HG02943 (cell line): ENCODE results near the gene YRDC.

ENCODE experiments used
- ATAC-seq: cut with Tn5 transposase; IDR thresholded peaks from one replicate; pipeline ENCODE4 v1.9.1; 2021; ENCODE audit warnings: mild to moderate bottlenecking, low read depth, moderate library complexity; ENCODE audit not compliant: unreplicated experiment

The YRDC gene, protein sequence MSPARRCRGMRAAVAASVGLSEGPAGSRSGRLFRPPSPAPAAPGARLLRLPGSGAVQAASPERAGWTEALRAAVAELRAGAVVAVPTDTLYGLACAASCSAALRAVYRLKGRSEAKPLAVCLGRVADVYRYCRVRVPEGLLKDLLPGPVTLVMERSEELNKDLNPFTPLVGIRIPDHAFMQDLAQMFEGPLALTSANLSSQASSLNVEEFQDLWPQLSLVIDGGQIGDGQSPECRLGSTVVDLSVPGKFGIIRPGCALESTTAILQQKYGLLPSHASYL

DNA sequence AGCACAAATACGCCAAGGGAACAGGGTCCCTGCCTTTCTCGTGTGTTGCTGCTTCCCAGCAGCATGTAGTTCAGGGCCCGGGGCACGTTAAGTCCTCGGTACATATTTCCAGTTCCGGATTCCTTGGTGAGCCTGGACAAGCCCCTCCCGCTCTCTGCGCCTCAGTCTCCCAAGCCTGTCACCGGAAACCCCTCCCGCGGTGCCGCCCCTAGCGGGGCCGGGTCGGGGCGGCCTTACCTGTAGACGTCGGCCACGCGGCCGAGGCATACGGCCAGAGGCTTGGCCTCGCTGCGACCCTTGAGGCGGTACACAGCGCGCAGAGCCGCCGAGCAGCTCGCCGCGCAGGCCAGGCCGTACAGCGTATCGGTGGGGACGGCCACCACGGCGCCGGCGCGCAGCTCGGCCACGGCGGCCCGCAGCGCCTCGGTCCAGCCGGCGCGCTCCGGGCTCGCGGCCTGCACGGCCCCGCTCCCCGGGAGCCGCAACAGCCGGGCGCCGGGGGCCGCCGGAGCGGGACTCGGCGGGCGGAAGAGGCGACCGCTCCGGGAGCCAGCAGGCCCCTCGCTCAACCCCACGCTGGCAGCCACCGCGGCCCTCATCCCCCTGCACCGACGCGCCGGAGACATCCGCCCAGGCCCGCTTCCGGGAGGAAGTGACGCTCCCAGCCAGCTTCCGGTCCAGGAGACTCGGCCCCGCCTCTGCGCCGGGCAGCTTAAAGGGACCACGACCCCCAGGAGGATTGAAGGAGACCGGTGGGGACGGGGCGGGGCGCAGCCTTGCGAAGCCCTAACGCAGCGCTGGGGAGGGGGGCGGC lies at the start of gene YRDC, which contains the start of gene C1orf122:
Gene YRDC (minus strand): TSS at position 654 of the 814 bp plus-strand sequence. CDS start 28 bp downstream, at position 626.
Gene C1orf122 (plus strand): TSS at position 236 of the 814 bp plus-strand sequence. CDS start 615 bp downstream, outside the sequence.
- peak; percentile 87 for ATAC-seq

DNA sequence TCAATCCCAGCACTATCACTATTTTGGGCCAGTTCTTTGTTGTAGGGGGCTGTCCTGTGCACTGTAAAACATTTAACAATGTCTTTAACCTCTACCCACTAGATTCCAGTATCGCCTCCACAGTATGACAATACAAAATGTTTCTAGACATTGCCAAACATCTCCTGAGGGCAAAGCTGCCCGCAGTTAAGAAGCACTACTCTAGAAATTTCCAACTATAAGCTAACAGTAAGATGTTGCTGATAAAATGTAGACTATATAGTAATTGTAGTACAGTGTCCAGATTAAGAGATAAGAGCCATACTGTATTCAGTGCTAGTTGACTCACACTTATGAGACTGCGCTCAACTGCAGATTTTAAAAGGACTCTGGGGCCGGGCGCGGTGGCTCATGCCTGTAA lies 46.4 kb upstream of the YRDC start:
- ATAC-seq, result no peak

DNA sequence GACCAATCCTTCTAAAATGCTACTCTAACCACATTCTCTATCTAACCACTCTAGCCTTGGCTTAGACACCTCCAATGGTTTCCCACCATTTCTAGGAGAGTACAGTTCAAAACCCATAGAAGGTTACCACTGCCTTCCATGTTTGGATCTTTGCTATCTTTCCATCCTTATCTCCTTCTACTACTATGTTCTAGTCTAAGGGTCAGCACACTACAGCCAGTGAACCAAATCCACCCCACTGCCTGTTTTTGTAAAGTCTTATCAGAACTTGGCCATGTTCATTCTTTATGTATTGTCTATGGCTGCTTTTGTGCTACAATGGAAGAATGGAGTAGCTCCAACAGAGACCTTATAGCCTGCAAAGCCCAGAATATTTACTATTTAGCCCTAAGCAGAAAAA lies 45.1 kb upstream of the YRDC start:
- ATAC-seq, result no peak

DNA sequence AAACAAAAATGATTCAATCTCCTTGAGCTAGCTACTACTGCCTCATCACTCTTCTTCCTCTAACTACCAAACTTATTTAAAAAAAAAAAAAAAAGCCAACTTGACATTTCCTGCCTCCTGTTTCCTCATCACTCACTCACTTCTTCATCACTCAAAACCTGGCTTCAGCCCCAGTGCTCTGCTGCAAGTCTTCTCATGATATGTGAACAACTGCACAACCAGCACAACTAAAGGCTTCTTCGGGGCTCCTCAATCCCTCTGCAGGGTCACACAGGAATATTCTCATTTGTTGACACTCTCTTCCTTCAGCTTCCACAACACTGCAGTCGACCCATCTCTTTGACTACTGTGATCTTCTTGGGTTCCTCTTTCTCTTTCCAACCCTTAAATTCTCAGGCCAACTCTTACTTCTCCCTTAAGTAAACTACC lies 43.8 kb upstream of the YRDC start:
- ATAC-seq, result no peak

DNA sequence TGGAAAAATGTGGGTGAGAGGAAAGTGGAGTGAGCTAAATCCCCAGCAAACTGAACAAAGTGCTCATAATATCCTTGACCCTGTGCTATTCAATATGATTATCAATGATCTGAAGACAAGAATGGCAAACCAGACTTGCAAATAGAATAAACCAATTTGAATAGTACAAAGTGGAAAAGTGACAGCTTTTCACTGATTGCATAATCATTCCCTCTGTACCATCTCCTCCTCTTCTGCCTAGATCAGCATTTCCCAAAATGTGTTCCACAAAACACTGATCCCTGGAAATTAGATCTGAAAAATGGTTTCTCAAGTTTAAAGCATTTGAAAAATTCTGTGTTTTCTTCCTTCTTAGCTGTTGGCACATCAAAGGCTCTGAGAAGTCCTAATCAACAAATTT lies 43.3 kb upstream of the YRDC start:
- ATAC-seq, result no peak

DNA sequence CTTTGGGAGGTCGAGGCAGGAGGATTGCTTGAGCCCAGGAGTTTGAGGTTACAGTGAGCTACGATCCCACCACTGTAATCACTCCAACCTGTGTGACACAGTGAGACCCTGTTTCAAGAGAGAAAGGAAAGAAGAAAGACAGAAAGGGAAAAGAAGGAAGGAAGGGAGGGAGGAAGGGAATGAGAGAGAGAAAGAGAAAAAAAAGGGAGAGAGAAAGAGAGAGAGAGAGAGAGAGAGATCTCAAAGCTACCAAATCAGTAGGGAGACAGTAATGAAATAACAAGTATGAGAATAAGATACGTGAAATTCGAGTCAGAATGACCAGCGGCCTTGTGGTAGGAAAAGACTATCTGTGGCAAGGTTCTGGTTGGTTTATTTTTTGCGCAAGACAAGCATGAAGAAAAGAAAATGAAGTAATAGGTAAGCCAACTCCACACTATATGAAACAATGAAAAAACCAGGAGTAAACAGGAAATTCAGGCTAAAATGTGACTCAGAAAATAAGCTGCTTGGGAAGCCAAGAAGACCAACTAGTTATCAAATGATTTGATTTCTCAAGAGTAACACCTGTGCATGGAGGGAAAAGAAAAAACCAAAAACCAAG lies 42.4 kb upstream of the YRDC start:
- ATAC-seq, result no peak

DNA sequence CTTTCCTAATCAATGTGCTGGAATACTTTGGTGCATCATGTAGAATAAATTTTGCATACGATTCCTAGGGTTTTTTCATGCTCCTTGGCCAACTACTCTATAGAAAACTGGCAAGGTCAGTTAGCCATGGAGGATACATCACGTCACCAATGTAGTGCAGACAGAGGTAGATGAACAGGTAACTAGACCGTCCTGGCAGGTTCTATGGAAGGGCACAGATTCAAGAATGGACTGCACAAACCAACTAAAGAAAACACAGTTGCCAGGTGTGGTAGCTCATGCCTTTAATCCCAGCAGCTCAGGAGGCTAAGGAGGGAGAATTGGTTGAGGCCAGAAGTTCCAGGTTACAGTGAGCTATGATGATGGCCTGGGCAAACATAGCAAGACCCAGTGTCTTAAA lies 41.5 kb upstream of the YRDC start:
- no peak for ATAC-seq

DNA sequence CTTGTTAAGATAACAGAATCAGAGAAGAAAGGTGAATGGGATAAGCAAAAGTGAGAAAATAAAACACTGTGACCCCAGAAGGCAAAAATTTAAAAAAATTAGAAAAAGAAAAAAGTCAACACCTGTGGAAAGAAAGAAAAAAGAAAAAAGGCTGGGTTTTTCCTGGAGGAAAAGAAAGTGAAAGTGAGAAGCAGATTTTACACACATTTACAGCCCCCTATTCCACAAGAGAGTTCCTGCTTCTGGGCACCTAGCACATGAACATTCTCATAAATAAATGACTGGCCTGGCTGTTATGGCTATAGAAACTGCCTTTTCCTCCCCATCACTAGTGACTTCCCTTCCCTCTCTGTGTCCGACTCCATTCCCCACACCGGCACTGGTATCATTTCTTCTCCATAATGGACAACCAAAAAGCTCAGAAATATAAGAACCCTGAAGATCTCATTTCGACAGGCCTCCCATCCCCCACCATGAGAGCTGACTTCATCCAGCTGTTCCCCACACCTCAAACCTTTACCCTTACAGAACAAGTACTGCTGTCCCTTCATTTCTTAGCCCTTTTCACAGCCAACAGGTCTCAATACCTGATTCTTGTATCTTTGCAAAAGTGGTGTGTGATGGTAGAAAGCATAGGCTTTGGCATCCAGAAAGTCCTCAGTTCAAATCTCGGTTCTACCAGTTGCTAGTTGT lies 38.8 kb upstream of the YRDC start:
- ATAC-seq, result no peak

DNA sequence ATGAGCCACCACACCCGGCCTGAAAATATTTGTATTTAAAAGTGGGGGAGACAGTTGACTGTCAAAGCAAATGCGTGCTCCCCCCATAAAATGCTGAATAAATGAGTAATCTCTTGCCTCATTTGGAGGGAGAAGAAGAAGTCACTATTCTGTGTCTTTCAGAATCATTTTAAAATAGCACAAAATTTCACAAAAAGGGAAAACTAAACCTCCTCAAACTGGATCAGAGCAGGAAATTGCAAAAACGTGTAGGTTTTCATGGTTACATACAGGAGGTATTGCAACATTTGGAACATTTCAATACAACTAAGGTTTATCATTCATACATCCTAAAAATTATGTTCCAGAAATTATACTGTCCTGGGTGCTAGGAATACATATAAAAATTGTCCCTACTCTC lies 37.8 kb upstream of the YRDC start:
- no peak for ATAC-seq

DNA sequence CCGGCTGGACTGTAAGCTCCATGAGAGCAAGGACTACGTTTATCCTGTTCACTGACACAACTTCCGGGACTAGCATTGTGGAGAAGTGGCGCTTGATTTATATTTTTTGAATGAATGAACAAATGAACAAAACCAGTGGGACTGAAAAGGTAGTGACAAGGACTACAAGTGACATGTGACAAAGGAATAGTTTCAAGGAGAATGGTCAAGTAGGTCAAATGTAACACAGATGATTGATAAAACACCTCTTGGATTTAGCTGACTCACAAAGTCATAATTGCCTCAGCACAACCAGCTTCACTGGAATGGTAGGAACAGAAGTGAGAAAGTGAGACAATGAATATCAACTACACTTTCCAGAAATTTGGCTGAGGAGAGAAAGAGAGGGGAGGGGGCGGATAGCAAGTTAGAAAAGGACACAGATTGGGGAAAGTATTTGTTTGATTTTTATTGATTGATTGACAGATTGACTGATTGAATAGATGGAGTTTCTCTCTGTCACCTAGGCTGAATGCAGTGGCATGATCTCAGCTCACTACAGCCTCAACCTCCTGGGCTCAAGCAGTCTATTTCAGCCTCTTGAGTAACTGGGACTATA lies 37.1 kb upstream of the YRDC start:
- ATAC-seq, result no peak

DNA sequence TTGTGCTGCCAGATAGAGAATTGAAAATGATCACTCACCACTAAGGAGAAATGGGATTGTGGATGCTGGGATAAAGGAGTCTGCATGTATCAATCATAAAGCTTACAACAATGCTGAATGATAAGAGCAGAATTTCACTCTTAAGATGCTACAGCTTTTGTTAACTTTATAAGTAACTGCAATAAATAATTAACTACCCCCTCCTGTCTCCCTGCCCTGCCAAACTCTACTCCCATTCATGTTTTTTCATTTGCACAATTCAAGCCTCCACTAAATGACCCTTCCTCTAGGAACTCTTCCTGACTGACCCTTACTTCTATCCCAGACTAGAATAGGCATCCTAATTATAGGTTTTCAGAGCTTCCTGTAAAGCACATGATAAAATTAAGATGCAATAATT lies 36.5 kb upstream of the YRDC start:
- ATAC-seq, result no peak

DNA sequence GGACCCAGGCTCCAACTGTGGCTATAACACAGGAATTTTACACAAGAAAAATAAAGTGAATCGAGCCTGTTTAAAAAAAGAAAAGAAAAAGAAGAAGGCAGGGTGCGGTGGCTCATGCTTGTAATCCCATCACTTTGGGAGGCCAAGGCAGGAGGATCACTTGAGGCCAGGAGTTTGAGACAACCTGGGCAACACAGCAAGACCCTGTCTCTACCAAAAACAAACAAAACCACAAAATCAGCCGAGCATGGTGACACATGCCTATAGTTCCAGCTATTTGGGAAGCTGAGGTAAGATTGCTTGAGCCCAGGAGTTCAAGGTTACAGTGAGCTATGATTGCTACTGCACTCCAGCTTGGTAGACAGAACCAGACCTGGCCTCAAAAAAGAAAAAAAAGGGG lies 33.6 kb upstream of the YRDC start:
- ATAC-seq, result no peak

DNA sequence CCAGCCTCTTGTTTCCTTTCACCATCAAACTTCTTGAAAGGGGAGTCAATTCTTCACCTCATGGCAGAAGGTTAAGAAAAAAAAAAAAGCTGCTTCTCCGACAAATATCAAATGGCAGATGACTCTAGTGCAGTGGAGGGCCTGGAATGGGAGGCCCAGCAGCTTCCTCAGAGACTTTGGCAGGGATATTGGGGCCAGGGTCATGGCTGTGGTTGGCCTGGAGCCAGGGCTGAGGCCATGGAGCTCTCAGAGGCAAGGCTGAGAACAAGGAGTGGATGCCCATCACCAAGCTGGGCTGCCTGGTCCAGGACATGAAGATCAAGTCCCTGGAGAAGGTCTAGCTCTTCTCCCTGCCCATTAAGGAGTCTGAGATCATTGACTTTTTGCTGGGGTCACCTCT lies 32.7 kb upstream of the YRDC start:
- no peak for ATAC-seq

DNA sequence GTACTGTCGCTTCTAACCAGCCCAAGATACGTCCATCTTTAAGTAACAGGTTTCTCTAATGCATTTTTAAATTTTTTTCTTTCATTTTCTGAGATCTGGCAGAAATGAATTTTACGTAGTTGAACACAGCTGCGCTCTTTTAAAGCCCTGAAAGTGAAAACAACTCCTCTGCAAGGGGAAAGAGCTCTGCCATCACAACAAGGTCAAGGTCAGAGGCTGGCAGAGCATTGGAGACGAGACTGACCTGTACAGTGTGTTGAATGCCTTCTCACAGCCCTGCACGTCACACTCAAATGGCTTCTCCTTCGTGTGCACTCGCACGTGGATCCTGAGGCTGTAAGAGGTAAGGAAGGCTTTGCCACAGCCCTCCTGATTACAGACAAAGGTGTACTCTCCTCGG lies 31.7 kb upstream of the YRDC start:
- no peak for ATAC-seq

DNA sequence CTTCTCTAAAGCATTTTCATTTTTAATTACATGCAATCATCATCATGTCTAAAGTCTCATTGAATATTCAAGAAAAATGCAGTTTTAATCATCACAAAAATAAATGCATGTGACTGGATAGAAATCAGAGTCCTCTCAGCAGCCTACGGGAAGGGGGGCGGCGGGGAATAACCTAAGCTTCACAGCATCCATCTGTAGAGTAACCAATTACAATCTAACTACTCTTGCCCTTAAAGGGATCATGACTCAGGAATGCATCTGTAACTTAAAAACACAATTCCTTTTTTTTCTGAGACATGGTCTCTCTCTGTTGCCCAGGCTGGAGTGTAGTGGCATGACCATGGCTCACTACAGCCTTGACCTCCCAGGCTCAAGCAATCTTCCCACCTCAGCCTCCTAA lies 28.8 kb upstream of the YRDC start:
- ATAC-seq, result no peak

DNA sequence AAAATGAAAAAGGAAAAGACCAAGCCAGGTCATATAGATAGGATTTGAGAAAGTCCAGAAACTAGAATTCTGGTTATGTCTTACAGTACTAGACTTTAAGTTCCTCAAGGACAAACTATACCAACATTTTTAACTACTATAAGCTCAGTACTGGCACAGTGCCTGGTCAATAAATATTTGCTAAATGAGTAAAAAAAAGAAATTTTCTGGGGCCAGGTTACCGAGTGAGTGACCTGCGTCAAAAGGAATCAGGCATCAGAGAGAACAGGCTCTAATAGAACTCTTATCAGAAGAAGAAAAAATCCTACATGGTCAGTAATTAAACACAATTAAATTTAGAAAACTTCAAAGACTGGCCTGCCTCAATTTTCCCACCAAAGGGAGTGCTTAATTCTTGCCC lies 23.8 kb upstream of the YRDC start:
- ATAC-seq, result no peak

DNA sequence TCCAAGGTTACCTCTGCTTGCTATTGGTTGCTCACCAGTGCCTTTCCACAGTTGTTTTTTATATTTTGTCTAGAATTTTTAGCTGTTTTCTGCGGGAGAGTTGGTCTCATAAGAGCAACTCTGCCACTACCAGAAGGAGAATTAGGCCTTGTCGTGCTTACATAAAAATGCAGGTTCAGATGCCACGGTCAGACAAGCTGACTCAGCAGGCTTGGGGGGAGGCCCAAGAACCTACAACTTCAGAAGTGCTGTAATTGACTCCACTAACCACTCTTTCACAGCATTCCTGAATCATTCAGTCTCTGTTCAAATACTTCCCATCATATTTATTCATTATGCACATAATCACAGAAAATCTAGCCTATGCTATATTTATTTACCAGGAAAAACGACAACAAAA lies 23.1 kb upstream of the YRDC start:
- ATAC-seq, result no peak

DNA sequence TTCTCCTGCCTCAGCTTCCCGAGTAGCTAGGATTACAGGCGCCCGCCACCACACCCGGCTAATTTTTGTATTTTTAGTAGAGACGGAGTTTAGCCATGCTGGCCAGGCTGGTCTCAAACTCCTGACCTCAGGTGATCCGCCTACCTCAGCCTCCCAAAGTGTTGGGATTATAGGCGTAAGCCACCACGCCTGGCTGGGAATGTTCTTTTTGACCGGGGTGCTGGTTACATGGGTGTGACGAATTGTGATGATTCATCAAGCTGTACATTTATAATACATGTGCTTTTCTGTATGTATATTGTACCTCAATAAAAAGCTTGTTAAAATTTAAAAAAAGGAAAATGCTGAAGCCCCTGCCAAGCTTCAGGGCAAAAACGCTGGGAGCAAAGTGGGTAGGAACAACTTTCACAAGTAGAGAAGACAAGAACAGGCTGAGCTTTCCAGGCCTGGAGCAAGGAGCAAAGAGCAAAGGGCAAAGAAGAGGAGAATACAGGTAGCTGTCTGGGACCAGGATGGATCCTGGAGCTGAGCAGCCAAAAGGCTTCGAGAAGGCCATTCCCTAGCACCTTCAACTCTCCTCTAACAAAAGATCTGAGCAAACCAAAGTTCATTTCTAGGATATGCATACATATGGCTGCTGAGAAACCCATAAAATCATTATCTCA lies 20.5 kb upstream of the YRDC start:
- ATAC-seq, result no peak

DNA sequence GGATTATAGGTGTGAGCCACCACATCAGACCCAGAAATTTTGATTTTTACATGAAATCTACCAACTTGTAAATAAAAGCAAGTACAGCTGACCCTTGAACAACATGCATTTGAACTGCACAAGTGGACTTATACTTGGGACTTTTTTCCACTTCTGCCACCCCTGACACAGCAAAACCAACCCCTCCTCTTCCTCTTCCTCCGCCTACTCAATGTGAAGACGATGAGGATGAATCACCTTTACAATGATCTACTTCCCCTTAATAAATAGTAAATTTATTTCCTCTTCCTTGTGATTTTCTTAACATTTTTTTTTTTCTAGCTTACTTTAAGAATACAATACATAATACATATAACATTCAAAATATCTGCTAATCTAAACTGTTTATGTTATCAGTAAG lies 17.5 kb upstream of the YRDC start:
- no peak for ATAC-seq

DNA sequence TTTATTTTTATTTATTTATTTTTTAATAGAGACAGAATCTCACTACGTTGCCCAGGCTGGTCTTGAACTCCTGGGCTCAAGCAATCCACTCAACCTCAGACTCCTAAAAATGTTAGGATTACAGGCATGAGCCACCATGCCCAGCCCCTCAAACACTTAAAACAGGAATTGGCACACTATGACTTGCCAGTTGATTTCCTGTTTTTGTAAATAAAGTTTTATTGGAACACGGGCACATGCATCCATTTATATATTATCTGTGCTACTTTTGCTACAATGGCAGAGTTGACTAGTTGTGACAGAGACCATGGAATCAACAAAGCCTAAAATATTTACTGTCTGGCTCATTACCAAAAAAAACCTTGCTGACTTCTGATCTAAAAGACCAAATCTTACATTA lies 16.0 kb upstream of the YRDC start:
- ATAC-seq, result no peak
